HepG2 (cell line): ENCODE data around the gene DRAXIN. TPM values are rescaled to one million over a fixed set of nuclear protein-coding genes. Genes with fewer than 3 reads are reported as not detected.

Experiments
- AGO1 ChIP-seq: fragments of 200-400 bp; formaldehyde crosslinking; IDR thresholded peaks from 2 replicates; pipeline ENCODE4 v1.6.1; 2017; ENCODE audit warnings: mild to moderate bottlenecking, low read depth, low read length, moderate library complexity; ENCODE audit not compliant: poor library complexity, severe bottlenecking
- ARNT ChIP-seq: fragments of 450-650 bp; IDR thresholded peaks from 2 replicates; pipeline ENCODE4 v1.6.1; 2017
- BORCS8-MEF2B ChIP-seq: sonication (generic); formaldehyde crosslinking; IDR thresholded peaks from 2 replicates; pipeline ENCODE4 v1.8.0; 2022; ENCODE audit warnings: mild to moderate bottlenecking, missing genetic modification reagents
- HNF1B ChIP-seq: sonication (generic); formaldehyde crosslinking; IDR thresholded peaks from 2 replicates; pipeline ENCODE4 v1.5.1; 2020; ENCODE audit warnings: mild to moderate bottlenecking, moderate library complexity, missing genetic modification reagents
- HOXA9 ChIP-seq: sonication (generic); formaldehyde crosslinking; IDR thresholded peaks from 2 replicates; pipeline ENCODE4 v1.8.1; 2022; ENCODE audit warnings: missing genetic modification reagents, mild to moderate bottlenecking, moderate library complexity, borderline replicate concordance
- KDM1A ChIP-seq: IDR thresholded peaks from 2 replicates; pipeline ENCODE4 v1.6.1; 2016; ENCODE audit warnings: missing compliant biosample characterization
- MEIS2 ChIP-seq: sonication (generic); formaldehyde crosslinking; IDR thresholded peaks from 2 replicates; pipeline ENCODE4 v1.9.0; 2021; ENCODE audit warnings: mild to moderate bottlenecking, missing genetic modification reagents
- NCOA2 ChIP-seq: sonication (generic); formaldehyde crosslinking; IDR thresholded peaks from 2 replicates; pipeline ENCODE4 v1.8.0; 2022; ENCODE audit warnings: inconsistent platforms
- NR2C2 ChIP-seq: sonication (generic); formaldehyde crosslinking; IDR thresholded peaks from 2 replicates; pipeline ENCODE4 v1.4.0; 2020; ENCODE audit warnings: missing genetic modification reagents, mild to moderate bottlenecking, moderate library complexity, borderline replicate concordance
- PLSCR1 ChIP-seq: sonication (generic); formaldehyde crosslinking; IDR thresholded peaks from 2 replicates; pipeline ENCODE4 v1.5.0; 2020; ENCODE audit warnings: missing genetic modification reagents, mild to moderate bottlenecking, borderline replicate concordance
- TEAD3 ChIP-seq: optimal IDR thresholded peaks from 2 replicates; pipeline ENCODE3; 2016; ENCODE audit warnings: borderline replicate concordance
- ZBTB7A ChIP-seq: sonication (generic); formaldehyde crosslinking; IDR thresholded peaks from 2 replicates; pipeline ENCODE4 v1.8.0; 2022; ENCODE audit warnings: mild to moderate bottlenecking, missing genetic modification reagents
- ZNF335 ChIP-seq: sonication (generic); formaldehyde crosslinking; IDR thresholded peaks from 2 replicates; pipeline ENCODE4 v1.4.0; 2020; ENCODE audit warnings: missing genetic modification reagents
- ZNF343 ChIP-seq: sonication (generic); formaldehyde crosslinking; IDR thresholded peaks from 2 replicates; pipeline ENCODE4 v1.4.0; 2020; ENCODE audit warnings: mild to moderate bottlenecking, missing genetic modification reagents
- ZNF670 ChIP-seq: sonication (generic); formaldehyde crosslinking; IDR thresholded peaks from 2 replicates; pipeline ENCODE4 v1.8.0; 2022; ENCODE audit warnings: mild to moderate bottlenecking, missing genetic modification reagents, borderline replicate concordance
- ZNF839 ChIP-seq: sonication (generic); formaldehyde crosslinking; IDR thresholded peaks from 2 replicates; pipeline ENCODE4 v1.4.0; 2020; ENCODE audit warnings: missing genetic modification reagents, mild to moderate bottlenecking, borderline replicate concordance
- polyA plus RNA-seq, 8 experiments: library from polyadenylated mRNA; depleted of rRNA in 3 of 8; stranded (reverse) in 7 of 8; unstranded in 1 of 8; fragments of >200 nt; fragmentation: Illumina TruSeq in 4 of 8; extraction: Trizol in 4 of 8; gene quantifications; 2 replicates each; pipeline versions ENCODE4 v1.2.1 to v1.2.3, GENCODE V29; 2011 to 2016; ENCODE audit warnings: low read depth in 4 of 8, missing spikeins in 1 of 8, mixed read lengths in 1 of 8; ENCODE audit not compliant: insufficient read depth in 1 of 8
- total RNA-seq, 5 experiments: library from RNA; depleted of rRNA; stranded (reverse); fragments of >200 nt; fragmentation: Illumina TruSeq; extraction: Trizol; gene quantifications; 2 replicates each; pipeline ENCODE4 v1.2.3, GENCODE V29; 2016; ENCODE audit warnings: low read depth in 1 of 5
- TF ChIP-seq, protein P1 (sequence below): sonication (generic); formaldehyde crosslinking; IDR thresholded peaks from 2 replicates; pipeline ENCODE4 v1.5.0; 2020; ENCODE audit warnings: mild to moderate bottlenecking, missing genetic modification reagents, moderate library complexity
- TF ChIP-seq, protein P2 (sequence below): sonication (generic); formaldehyde crosslinking; IDR thresholded peaks from 2 replicates; pipeline ENCODE4 v1.4.0; 2020; ENCODE audit warnings: missing genetic modification reagents, borderline replicate concordance
- TF ChIP-seq, protein P3 (sequence below): sonication (generic); formaldehyde crosslinking; IDR thresholded peaks from 2 replicates; pipeline ENCODE4 v1.4.0; 2020; ENCODE audit warnings: missing genetic modification reagents

DRAXIN gene
- total and polyA plus RNA-seq, 2 of the 13 experiments (the other 11 are each of a cell fraction or from before 2014, with no cell fraction given), result 0.02 TPM; not detected in 1

- 0 out of 2 replicates have a peak, but pooled peaks have one; percentile 26 for TF ChIP-seq ZNF335 (CRISPR knock-in tag)
- 0 out of 2 replicates have a peak, but pooled peaks have one; percentile 21 for TF ChIP-seq MEIS2 (CRISPR knock-in tag)
- TF ChIP-seq HNF1B (CRISPR knock-in tag), result peak; percentile 62; the same call in 1 of the 2 replicates
- TF ChIP-seq ZNF670 (CRISPR knock-in tag), result peak; percentile 73
- TF ChIP-seq NR2C2 (CRISPR knock-in tag), result peak; percentile 56; the same call in 1 of the 2 replicates
- TF ChIP-seq, protein P1, sequence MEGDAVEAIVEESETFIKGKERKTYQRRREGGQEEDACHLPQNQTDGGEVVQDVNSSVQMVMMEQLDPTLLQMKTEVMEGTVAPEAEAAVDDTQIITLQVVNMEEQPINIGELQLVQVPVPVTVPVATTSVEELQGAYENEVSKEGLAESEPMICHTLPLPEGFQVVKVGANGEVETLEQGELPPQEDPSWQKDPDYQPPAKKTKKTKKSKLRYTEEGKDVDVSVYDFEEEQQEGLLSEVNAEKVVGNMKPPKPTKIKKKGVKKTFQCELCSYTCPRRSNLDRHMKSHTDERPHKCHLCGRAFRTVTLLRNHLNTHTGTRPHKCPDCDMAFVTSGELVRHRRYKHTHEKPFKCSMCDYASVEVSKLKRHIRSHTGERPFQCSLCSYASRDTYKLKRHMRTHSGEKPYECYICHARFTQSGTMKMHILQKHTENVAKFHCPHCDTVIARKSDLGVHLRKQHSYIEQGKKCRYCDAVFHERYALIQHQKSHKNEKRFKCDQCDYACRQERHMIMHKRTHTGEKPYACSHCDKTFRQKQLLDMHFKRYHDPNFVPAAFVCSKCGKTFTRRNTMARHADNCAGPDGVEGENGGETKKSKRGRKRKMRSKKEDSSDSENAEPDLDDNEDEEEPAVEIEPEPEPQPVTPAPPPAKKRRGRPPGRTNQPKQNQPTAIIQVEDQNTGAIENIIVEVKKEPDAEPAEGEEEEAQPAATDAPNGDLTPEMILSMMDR (CRISPR knock-in tag), result peak; percentile 45; the same call in 1 of the 2 replicates
- TF ChIP-seq, protein P2, sequence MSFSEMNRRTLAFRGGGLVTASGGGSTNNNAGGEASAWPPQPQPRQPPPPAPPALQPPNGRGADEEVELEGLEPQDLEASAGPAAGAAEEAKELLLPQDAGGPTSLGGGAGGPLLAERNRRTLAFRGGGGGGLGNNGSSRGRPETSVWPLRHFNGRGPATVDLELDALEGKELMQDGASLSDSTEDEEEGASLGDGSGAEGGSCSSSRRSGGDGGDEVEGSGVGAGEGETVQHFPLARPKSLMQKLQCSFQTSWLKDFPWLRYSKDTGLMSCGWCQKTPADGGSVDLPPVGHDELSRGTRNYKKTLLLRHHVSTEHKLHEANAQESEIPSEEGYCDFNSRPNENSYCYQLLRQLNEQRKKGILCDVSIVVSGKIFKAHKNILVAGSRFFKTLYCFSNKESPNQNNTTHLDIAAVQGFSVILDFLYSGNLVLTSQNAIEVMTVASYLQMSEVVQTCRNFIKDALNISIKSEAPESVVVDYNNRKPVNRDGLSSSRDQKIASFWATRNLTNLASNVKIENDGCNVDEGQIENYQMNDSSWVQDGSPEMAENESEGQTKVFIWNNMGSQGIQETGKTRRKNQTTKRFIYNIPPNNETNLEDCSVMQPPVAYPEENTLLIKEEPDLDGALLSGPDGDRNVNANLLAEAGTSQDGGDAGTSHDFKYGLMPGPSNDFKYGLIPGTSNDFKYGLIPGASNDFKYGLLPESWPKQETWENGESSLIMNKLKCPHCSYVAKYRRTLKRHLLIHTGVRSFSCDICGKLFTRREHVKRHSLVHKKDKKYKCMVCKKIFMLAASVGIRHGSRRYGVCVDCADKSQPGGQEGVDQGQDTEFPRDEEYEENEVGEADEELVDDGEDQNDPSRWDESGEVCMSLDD (CRISPR knock-in tag), result no peak
- peak; percentile 38; the same call in 1 of the 2 replicates for TF ChIP-seq ZNF343 (CRISPR knock-in tag)
- peak; percentile 17 for TF ChIP-seq BORCS8-MEF2B (CRISPR knock-in tag)
- no peak for TF ChIP-seq PLSCR1 (CRISPR knock-in tag)
- TF ChIP-seq KDM1A, result no peak
- peak; percentile 65; the same call in 1 of the 2 replicates for TF ChIP-seq ZBTB7A (CRISPR knock-in tag)
- TF ChIP-seq TEAD3 (CRISPR knock-in tag), result no peak
- TF ChIP-seq ARNT, result no peak
- no peak for TF ChIP-seq ZNF839 (CRISPR knock-in tag)
- TF ChIP-seq, protein P3, sequence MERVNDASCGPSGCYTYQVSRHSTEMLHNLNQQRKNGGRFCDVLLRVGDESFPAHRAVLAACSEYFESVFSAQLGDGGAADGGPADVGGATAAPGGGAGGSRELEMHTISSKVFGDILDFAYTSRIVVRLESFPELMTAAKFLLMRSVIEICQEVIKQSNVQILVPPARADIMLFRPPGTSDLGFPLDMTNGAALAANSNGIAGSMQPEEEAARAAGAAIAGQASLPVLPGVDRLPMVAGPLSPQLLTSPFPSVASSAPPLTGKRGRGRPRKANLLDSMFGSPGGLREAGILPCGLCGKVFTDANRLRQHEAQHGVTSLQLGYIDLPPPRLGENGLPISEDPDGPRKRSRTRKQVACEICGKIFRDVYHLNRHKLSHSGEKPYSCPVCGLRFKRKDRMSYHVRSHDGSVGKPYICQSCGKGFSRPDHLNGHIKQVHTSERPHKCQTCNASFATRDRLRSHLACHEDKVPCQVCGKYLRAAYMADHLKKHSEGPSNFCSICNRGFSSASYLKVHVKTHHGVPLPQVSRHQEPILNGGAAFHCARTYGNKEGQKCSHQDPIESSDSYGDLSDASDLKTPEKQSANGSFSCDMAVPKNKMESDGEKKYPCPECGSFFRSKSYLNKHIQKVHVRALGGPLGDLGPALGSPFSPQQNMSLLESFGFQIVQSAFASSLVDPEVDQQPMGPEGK (CRISPR knock-in tag), result peak; percentile 89
- peak; percentile 35 for TF ChIP-seq AGO1
- TF ChIP-seq HOXA9 (CRISPR knock-in tag), result no peak
- 0 out of 2 replicates have a peak, but pooled peaks have one; percentile 5 for TF ChIP-seq NCOA2
These were observed 44.6 kb downstream of the DRAXIN start, which contains the start of gene AGTRAP (continued) for GRCh38 chr1:11735854-11736745.
